GM19193 (cell line): ENCODE results near the gene TAF4.

Source experiments
- POLR2A ChIP-seq: IDR thresholded peaks from 4 replicates; pipeline ENCODE4 v1.6.1; 2011; ENCODE audit not compliant: insufficient read depth, insufficient read length; ENCODE audit errors: extremely low read depth

TAF4 gene

GRCh38 chr20:61937963-61938838, 127.5 kb downstream of the TAF4 start:
- no peak for TF ChIP-seq POLR2A

GRCh38 chr20:61937146-61937962, 128.3 kb downstream of the TAF4 start:
- TF ChIP-seq POLR2A: no peak

DNA sequence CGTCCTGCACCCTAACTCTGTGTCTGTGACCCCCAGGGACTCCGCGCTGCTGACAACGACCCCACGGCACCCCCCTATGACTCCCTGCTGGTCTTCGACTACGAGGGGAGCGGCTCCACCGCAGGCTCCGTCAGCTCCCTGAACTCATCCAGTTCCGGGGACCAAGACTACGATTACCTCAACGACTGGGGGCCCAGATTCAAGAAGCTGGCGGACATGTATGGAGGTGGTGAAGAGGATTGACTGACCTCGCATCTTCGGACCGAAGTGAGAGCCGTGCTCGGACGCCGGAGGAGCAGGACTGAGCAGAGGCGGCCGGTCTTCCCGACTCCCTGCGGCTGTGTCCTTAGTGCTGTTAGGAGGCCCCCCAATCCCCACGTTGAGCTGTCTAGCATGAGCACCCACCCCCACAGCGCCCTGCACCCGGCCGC, 129.0 kb downstream of the TAF4 start:
- TF ChIP-seq POLR2A: no peak

DNA sequence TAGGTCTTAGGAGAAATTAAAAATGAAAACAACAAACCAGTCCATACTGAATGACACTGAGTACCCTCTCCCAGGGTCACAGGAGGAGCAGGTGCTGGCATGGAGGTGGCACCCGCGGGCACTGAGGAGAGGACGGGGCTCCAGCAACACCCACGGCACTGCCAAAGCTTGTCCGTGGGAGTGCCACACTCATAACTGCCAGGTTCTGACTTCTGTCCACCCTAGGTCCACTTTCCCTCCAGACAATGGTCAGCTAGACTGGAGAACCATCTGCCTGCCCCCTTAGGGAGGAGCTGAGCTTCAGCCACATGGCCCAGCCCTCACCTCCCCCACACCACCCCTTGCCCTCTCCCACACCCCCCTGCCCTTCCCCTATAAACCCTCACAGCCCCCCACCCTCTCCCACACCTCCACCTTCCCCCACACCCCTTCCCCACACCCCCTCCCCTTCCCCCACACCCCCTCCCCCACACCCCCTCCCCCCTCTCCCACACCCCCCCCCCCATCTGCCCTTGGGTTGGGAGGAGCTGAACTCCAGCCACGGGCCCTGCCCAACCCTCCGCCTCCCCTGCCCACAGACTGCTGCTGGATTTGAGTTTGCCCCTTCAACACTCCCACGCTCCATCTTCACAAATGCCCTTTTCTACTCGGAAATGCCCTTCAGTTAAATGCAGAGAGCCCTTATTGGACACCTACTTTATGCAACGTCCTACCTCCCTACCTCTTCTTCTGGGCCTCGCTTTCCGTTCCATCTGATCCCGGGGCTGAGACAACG, 129.6 kb downstream of the TAF4 start:
- no peak for TF ChIP-seq POLR2A

DNA sequence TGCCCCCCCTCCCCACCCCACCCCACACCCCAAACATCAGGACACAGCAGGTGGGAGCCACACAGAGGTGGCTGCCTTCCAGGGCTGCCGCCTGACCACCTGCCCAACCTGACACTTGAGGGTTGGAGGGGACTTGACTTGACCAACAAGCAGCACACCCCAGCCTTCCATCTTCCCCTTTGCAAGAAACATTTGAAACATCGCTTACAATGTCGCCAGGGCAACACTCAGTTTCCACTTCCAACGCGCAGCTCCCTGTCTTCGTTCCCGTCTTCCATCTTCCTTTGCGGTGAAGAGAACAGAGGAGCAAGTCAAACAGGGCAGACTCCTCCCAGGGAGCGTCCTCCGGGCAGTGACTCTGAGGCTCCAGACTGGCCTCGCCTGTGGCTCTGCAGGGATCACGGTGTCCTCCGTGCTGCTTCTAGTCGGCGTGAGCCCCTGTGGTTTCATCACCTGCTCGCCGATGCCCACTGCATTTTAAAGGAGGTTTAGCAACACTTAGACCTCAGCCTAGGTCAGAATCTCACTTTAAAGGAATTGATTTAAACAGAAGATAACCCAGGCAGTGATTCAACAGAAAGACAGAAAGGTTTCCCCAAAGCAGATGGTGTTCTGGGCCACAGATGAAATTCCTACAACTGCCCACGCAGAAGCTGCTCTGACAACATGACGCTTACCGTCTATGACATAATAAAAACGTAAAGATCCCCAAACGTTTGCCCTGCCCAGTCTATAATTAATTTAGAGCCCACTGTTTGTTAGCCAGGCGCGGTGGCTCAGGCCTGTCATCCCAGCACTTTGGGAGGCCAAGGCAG, 130.8 kb downstream of the TAF4 start:
- no peak for TF ChIP-seq POLR2A

DNA sequence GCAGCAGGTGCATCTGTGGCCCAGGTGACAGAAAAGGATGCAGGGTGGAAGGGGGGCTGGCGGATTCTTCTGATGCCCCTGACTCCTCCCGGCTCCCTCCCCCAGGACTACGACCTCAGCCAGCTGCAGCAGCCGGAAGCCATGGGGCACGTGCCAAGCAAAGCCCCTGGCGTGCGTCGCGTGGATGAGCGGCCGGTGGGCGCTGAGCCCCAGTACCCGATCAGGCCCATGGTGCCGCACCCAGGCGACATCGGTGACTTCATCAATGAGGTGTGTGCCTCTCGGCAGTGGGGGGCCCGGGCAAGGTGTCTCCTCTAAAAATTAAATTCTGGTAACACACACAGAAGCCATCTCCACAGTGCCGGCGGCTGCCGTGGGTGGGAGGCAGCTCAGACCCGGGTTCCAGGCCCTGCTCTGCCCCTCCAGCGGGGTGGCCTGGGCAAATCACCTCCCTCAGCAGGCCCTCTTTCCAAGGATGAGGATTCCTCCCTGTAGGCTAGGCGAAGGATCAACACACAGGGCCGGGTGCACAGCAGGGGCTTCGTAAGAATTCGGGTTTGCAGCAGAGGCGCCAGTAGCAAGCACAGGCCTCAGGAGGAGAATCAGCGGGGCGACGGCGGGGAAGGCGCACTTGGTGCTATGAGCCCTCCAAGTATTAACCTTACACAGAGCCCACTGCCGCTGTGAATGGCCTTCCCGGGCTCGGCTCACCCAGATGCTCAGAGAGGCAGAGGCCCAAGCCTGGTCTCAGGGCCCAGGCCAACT, 131.5 kb downstream of the TAF4 start:
- no peak for TF ChIP-seq POLR2A

DNA sequence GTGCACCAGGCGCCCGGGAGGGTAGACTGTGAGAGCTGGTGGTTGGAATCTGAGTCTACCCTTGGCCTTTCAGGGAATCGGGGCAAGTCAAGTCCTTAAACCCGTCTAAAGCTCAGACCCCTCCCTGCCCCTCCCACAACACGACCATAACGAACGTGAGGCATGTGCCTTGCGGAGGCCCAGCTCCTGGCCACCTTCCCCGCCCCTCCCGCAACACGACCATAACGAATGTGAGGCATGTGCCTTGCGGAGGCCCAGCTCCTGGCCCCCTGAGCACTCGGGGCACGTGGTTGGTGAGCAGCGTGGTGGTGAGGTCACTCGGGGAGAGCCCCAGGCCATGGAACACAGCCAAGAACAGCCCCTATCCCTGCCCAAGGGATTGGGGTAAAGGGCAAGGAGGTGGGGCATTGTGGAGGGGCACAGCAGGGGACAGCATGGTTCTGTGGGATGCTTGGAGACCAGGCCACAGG, 132.2 kb downstream of the TAF4 start:
- no peak for TF ChIP-seq POLR2A

GRCh38 chr20:61932711-61933480, 132.8 kb downstream of the TAF4 start:
- TF ChIP-seq POLR2A: no peak

- no peak for TF ChIP-seq POLR2A
Observed at GRCh38 chr20:61932199-61932592, 133.5 kb downstream of the TAF4 start.

DNA sequence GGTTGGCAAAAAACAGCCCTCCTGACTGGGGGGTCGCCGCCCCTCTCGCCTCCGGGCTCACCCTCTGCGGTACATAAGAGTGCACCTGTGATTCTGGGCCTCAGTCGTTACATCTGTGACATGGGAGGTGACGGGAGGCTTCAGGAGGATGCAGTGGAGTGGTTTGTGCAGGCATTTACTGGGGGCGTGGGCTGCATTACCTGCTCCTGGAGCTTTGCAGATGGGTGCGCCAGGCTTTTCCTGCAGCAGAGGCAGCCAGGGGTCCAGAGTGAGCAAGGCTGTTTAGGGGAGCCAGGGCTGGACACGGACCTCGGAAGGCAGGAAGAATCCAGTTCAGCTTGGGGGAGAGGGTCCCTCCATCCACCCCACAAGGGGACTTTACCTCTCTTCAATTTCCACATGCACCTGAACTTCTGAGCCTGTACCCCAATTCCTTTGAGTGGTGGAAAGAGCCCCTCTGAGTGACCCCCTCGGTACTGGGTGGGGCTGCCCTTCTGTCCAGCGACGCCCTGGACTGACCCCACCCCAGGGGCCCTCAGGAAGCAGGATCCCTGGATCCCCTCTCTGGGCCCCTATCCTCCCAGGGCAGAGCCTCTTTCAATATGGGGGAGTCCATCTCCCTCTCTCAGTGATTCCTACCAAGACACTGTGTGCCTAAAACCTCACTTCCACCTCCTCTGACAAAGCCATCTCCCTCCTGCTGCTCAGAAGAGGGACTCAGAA, 134.0 kb downstream of the TAF4 start:
- no peak for TF ChIP-seq POLR2A

DNA sequence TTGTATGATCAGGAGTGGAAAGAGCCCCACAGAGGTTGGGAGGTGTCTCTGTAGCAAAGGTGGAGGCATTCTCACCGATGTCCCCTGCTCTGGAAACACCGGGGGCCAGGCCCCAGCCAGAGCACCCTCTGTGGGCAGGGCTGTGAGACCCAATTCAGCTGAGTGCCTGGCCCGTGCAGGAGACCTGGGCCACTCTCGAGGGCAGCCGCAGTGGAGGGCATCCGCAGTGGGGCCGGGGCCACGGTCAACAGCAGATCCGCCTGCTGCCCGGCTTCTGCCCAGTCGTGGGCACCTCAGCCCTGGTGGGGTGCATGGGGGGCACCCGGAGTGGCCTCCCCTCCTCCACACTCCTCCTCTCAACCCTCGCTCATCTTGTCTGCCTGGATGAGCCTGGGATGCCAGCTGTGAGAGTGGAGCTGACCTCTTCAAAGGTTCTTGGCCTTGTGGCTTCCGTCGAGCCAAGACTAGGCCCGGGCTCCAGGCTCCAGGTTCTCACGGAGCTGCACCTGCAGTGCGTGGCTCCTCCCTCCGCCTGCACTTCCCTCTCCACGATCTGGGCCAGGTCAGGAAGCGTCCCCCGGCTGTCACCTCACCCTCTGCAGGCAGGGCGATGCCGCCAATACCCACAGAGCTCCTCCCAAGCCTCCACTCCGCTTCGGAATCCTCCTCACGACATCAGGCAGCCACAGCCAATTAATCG, 134.8 kb downstream of the TAF4 start:
- no peak for TF ChIP-seq POLR2A
